ENCODE data around the gene ECE1. TPM values are rescaled to one million over a fixed set of nuclear protein-coding genes. Genes with fewer than 3 reads are reported as not detected.

The ECE1 gene
- total RNA-seq, result 100 to 1,000 TPM in 1 of 2 donors, 10 to 100 TPM in 1; 99.0 to 149 TPM

DNA sequence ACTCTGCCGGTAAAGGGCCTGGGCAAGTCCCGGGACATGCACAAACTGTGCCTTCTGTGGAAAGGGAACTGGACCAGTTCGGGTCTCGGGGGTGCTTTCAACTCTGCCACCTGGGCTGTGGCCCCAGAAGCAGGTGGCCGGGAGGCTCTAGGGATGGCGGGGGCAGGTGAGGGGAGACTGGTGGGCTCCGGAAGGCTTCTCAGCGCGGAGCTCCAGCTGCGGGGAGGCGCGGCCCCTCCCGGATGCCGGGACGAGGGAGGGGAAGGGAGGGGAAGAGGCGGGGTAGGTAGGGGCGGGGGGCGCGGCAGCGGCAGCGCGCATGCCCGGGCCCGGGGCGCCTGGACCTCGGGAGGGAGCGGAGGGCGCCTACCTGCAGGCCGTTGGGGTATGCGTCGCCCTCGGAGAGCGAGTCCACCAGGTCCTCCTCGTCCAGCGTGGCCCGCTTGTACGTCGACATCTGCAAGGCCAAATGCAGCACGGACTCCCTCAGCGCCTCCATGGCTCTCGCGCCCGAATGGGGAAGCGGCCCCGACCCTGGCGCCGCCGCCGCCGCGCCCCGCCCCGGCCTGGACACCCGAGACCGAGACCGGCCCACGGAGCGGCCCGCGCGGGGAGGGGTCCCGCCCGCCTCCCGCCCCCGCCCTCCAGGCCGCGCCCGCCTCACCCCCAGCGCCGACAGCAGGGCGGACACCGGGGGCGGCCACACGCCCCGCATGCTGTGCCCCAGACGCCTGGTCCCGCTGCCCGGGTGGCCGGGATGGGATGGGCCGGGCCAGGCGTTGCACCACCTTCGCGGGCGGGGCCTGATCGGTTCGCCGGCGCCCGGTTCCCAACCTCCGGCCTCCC is at the start of gene ECE1:
Gene ECE1, minus strand, starts transcription at position 764 of the 846 bp plus-strand sequence. Its CDS starts 49 bp downstream, at position 715.
- intact Hi-C loops (cut with DNase I), result loop anchor here (5.0 kb wide), 1 partner anchor 47 kb away; no protein-coding TSS in a partner anchor
- TF ChIP-seq, protein P1, sequence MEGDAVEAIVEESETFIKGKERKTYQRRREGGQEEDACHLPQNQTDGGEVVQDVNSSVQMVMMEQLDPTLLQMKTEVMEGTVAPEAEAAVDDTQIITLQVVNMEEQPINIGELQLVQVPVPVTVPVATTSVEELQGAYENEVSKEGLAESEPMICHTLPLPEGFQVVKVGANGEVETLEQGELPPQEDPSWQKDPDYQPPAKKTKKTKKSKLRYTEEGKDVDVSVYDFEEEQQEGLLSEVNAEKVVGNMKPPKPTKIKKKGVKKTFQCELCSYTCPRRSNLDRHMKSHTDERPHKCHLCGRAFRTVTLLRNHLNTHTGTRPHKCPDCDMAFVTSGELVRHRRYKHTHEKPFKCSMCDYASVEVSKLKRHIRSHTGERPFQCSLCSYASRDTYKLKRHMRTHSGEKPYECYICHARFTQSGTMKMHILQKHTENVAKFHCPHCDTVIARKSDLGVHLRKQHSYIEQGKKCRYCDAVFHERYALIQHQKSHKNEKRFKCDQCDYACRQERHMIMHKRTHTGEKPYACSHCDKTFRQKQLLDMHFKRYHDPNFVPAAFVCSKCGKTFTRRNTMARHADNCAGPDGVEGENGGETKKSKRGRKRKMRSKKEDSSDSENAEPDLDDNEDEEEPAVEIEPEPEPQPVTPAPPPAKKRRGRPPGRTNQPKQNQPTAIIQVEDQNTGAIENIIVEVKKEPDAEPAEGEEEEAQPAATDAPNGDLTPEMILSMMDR (IDR thresholded peaks at IDR 0.05), result no peak
- Histone ChIP-seq H3K27me3 (no peaks in the 10 kb centered on the region), H3K9ac (ENCODE audit: low read depth in 2 of 2, low read length in 2 of 2) (peak within 1 kb of the TSS; percentile 76 to 78), H3K36me3 (no peaks in the 10 kb centered on the region), H3K9me3 (no peaks in the 10 kb centered on the region), H3K4me1 (no peaks in the 10 kb centered on the region), H3K4me3 (peak within 1 kb of the TSS; percentile 55), H3K27ac (peak within 1 kb of the TSS; percentile 46)
- peak; percentile 64 for DNase-seq

DNA sequence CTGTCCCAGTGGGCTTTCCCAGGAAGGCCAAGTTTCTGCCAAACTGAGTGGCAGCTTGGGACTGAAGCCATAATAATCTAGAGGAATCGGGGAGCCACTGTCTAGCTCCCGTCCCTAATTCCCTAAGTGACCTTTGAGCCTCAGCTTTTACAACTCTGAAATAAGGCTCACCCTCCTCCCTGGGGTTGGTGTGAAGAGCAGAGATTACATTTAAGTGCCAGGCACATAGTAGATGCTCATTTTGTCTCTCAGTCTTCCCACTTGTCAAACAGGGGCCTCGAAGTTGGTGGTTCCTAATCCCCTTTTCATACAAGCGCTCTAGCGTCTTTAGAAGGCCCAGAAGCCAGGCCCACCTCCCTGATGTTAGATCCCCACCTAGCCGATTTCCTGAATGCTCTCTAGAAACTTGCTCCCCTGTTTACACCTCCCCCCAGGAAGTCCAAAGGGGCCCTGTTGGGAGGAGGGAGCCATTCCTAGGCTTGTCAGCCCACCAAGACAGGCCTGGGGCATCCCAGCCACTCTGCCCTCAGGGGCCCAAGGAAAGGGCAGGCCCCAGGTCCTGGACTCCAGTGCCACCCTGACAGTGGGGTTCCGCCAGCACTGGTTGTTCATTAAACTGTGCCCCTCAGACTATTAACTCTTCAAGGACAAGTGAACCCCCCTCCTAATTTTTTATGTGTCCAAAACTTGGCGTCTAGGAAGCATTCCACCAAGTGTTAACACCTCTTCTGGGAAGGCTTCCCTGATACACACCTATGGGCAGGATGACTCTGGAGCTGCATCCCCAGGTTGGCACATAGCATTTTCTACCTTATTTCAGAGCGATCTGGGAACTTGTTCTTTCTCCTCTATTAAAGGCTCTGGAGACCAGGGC is 49.3 kb upstream of the ECE1 start:
- Histone ChIP-seq H3K27ac (peak overlapping the region; percentile 81), H3K27me3 (no peaks in the 10 kb centered on the region), H3K9ac (ENCODE audit: low read depth in 2 of 2, low read length in 2 of 2) (peak overlapping the region in 1 of 2 donors; percentile 62), H3K4me3 (no peak overlapping the region), H3K4me1 (peaks cover 46% of the 10 kb centered on the region), H3K36me3 (no peaks in the 10 kb centered on the region), H3K9me3 (no peaks in the 10 kb centered on the region)
- TF ChIP-seq, protein P1 (IDR thresholded peaks at IDR 0.05), result no peak
- no peak for DNase-seq
- intact Hi-C loops (cut with DNase I), result loop anchor here (5.0 kb wide), 1 partner anchor 47 kb away; the partner anchor contains the start of gene ECE1

DNA sequence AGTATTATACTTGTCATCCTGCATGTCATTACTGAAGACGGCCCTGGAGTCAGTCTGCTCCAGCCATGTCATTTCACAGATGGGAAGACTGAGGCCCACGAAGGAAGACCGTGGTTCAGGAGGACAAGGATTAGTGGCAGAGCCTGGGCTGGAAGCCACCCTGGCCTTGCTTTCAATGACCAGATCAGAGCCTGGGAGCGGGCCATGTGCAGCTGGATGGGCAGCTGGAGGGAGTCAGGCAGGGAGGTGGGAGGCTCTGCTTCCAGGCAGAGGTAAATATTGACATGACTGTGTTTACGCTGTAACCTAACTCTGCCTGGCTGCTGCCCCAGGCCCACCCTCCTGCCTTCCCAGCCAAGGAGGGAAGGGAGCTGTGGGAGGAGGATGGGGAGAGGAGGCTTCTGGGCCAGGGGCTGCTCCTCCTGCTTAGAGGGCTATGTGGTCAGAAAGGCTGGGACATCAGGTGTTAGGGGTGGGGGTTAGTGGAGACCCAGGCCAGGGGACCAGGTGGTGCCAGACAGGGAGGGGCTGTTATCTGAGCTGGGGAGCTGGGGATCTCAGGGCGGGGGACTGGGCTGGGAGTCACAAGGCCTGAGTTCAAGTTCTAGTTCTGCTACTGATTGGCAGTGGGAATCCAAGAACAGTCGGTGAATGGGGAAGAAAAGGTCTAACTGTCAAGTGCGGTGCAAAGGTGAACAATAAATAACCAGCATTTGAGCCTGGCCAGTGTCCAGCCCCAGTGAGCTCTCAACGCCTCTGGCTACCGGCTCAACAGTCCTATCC is 48.5 kb upstream of the ECE1 start:
- Histone ChIP-seq H3K36me3 (no peaks in the 10 kb centered on the region), H3K4me3 (no peak overlapping the region), H3K9me3 (no peaks in the 10 kb centered on the region), H3K9ac (ENCODE audit: low read depth in 2 of 2, low read length in 2 of 2) (peak overlapping the region in 1 of 2 donors; percentile 62), H3K27ac (peak overlapping the region; percentile 81), H3K4me1 (peaks cover 54% of the 10 kb centered on the region), H3K27me3 (no peaks in the 10 kb centered on the region)
- intact Hi-C loops (cut with DNase I), result loop anchor here (5.0 kb wide), 1 partner anchor 46 kb away; the partner anchor contains the start of gene ECE1
- DNase-seq, result peak; percentile 71
- TF ChIP-seq, protein P1 (IDR thresholded peaks at IDR 0.05), result no peak

DNA sequence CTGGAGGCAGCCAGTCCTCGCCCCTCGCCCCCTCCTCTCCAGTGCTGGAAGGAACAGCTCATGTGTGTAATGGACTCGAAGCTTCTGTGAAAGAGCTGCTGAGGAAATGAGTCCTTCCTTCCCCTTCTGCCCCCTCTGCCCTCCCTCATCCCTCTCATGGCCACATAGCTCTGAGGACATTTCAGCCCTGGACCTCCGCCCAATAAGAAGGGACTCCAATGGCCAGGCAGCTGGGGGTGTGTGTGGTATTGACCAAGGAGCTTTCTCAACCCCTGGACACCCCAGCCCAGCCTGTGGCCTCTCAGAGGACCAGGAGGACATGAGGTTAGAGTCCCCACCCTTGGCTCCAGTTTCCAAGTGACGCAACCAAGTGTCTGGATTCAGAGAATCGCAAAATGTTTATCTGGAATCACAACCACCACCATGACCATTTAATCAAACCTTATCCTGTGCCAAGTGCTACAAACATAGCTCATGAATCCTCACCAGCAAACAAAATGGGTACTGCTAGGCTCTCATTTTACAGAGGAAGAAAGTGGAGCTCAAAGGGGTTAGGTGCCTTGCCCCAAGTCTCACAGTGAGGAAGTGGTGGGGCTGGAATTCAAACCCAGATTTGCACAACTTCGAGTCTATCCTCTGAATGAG is 47.8 kb upstream of the ECE1 start:
- intact Hi-C loops (cut with DNase I), result loop anchor here (5.0 kb wide), 1 partner anchor 46 kb away; the partner anchor contains the start of gene ECE1
- Histone ChIP-seq H3K9ac (ENCODE audit: low read depth in 2 of 2, low read length in 2 of 2) (peak overlapping the region; percentile 45 to 62), H3K4me3 (no peak overlapping the region), H3K9me3 (no peaks in the 10 kb centered on the region), H3K27ac (peak overlapping the region; percentile 81), H3K4me1 (peaks cover 57% of the 10 kb centered on the region), H3K27me3 (no peaks in the 10 kb centered on the region), H3K36me3 (no peaks in the 10 kb centered on the region)
- TF ChIP-seq, protein P1 (IDR thresholded peaks at IDR 0.05), result no peak
- DNase-seq, result peak; percentile 77
